ENCODE data around the gene EEF1B2. TPM values are rescaled to one million over a fixed set of nuclear protein-coding genes. Genes with fewer than 3 reads are reported as not detected.

EEF1B2 gene
- total RNA-seq, 1 donor from 2014 or later, result 807 TPM

GRCh38 chr2:206127656-206128055 is 32.0 kb upstream of the EEF1B2 start:
- no peaks in the 10 kb centered on the region for H3K4me1 ChIP-seq
- no peaks in the 10 kb centered on the region for H4K20me1 ChIP-seq (ENCODE audit: low read depth)
- H3K36me3 ChIP-seq, result peaks cover 56% of the 10 kb centered on the region
- TF ChIP-seq EZH2phosphoT487 (IDR thresholded peaks at IDR 0.05) (no peak), EZH2 (IDR thresholded peaks at IDR 0.05) (no peak), CTCF (IDR thresholded peaks at IDR 0.05) (peak; percentile 12)
- no peak overlapping the region for H3K27ac ChIP-seq
- no peak overlapping the region for H2AFZ ChIP-seq (replicated peaks)
- peaks cover 14% of the 10 kb centered on the region for H3K36me3 Mint-ChIP-seq
- DNase-seq (ENCODE audit: low spot score), result peak; percentile 3
- no peaks in the 10 kb centered on the region for H3K9me3 Mint-ChIP-seq
- H3K27me3 Mint-ChIP-seq (ENCODE audit: insufficient read depth, low read depth), result no peaks in the 10 kb centered on the region
- H3K4me1 Mint-ChIP-seq, result no peaks in the 10 kb centered on the region
- no peak overlapping the region for H3K4me3 ChIP-seq
- no peaks in the 10 kb centered on the region for H3K27me3 ChIP-seq
- no peak overlapping the region for H3K4me3 Mint-ChIP-seq
- H3K9ac ChIP-seq, result no peak overlapping the region
- H3K4me2 ChIP-seq, result no peak overlapping the region
- H3K9me3 ChIP-seq (ENCODE audit: low read depth), result no peaks in the 10 kb centered on the region
- no peaks in the 10 kb centered on the region for H3K79me2 ChIP-seq (ENCODE audit: low read depth)
- H3K27ac Mint-ChIP-seq, result no peak overlapping the region
- no peaks in the 10 kb centered on the region for H3F3A ChIP-seq (ENCODE audit: low read depth)

GRCh38 chr2:206143451-206143850 is 16.2 kb upstream of the EEF1B2 start:
- H3K9me3 Mint-ChIP-seq, result no peaks in the 10 kb centered on the region
- no peak overlapping the region for H3K27ac ChIP-seq
- no peak overlapping the region for H3K9ac ChIP-seq
- H3K4me1 Mint-ChIP-seq, result no peaks in the 10 kb centered on the region
- no peak overlapping the region for H3K4me3 ChIP-seq
- H3K79me2 ChIP-seq (ENCODE audit: low read depth), result no peaks in the 10 kb centered on the region
- no peaks in the 10 kb centered on the region for H3K9me3 ChIP-seq (ENCODE audit: low read depth)
- H4K20me1 ChIP-seq (ENCODE audit: low read depth), result no peaks in the 10 kb centered on the region
- H3K36me3 ChIP-seq, result peaks cover 40% of the 10 kb centered on the region
- no peak overlapping the region for H3K4me3 Mint-ChIP-seq
- no peak for DNase-seq (ENCODE audit: low spot score)
- no peak for TF ChIP-seq CTCF (IDR thresholded peaks at IDR 0.05)
- no peak for TF ChIP-seq EZH2phosphoT487 (IDR thresholded peaks at IDR 0.05)
- no peak for TF ChIP-seq EZH2 (IDR thresholded peaks at IDR 0.05)
- H2AFZ ChIP-seq (replicated peaks), result no peak overlapping the region
- H3F3A ChIP-seq (ENCODE audit: low read depth), result no peaks in the 10 kb centered on the region
- H3K27me3 ChIP-seq, result no peaks in the 10 kb centered on the region
- H3K27ac Mint-ChIP-seq, result no peak overlapping the region
- H3K4me2 ChIP-seq, result no peak overlapping the region
- H3K27me3 Mint-ChIP-seq (ENCODE audit: insufficient read depth, low read depth), result no peaks in the 10 kb centered on the region
- peaks cover 20% of the 10 kb centered on the region for H3K36me3 Mint-ChIP-seq
- H3K4me1 ChIP-seq, result no peaks in the 10 kb centered on the region

GRCh38 chr2:206144383-206144782 is 15.3 kb upstream of the EEF1B2 start:
- Histone ChIP-seq H2AFZ (replicated peaks) (no peak overlapping the region), H3K79me2 (ENCODE audit: low read depth) (peaks cover 3% of the 10 kb centered on the region), H3K4me3 (no peak overlapping the region), H3K27ac (no peak overlapping the region), H3K4me1 (no peaks in the 10 kb centered on the region), H3K36me3 (peaks cover 43% of the 10 kb centered on the region), H3K9me3 (ENCODE audit: low read depth) (no peaks in the 10 kb centered on the region), H3K4me2 (no peak overlapping the region), H3K9ac (no peak overlapping the region), H3F3A (ENCODE audit: low read depth) (no peaks in the 10 kb centered on the region), H3K27me3 (no peaks in the 10 kb centered on the region), H4K20me1 (ENCODE audit: low read depth) (no peaks in the 10 kb centered on the region)
- no peaks in the 10 kb centered on the region for H3K9me3 Mint-ChIP-seq
- no peak overlapping the region for H3K4me3 Mint-ChIP-seq
- H3K27me3 Mint-ChIP-seq (ENCODE audit: insufficient read depth, low read depth), result no peaks in the 10 kb centered on the region
- no peak for DNase-seq (ENCODE audit: low spot score)
- H3K4me1 Mint-ChIP-seq, result no peaks in the 10 kb centered on the region
- TF ChIP-seq CTCF (IDR thresholded peaks at IDR 0.05) (no peak), EZH2phosphoT487 (IDR thresholded peaks at IDR 0.05) (no peak), EZH2 (IDR thresholded peaks at IDR 0.05) (no peak)
- no peak overlapping the region for H3K27ac Mint-ChIP-seq
- H3K36me3 Mint-ChIP-seq, result peaks cover 20% of the 10 kb centered on the region

Measured in neural progenitor cell (in vitro differentiated cells).